HepG2 (cell line): Measurements from ENCODE around the gene ATP11A. TPM values are rescaled to one million over a fixed set of nuclear protein-coding genes. Genes with fewer than 3 reads are reported as not detected.
A peak's percentile ranks its signal among the peaks of the same experiment; 100 is the strongest.

Source experiments
- ATAC-seq: fragments of 200-7000 bp; cut with Tn5 transposase; 3 replicates; pipeline ENCODE4 v1.9.1; 2020; ENCODE audit warnings: mild to moderate bottlenecking, moderate library complexity
- BruUV-seq: library from RNA; stranded (reverse); fragments of 400-500 nt; replicated peaks from 2 replicates; lab custom pipeline; 2021; lab: Mats Ljungman, UMichigan
- CTCF ChIA-PET: fragments of 300-600 bp; formaldehyde crosslinking; extraction: SDS; loops from one replicate; lab custom pipeline; 2021; ENCODE audit warnings: low total read pairs, inconsistent platforms, low intra/inter-chr PET ratio; lab: Yijun Ruan, JAX
- POLR2A ChIA-PET: fragments of 350-600 bp; sonication (Branson Sonifier 250); formaldehyde crosslinking; loops from one replicate; lab custom pipeline; 2020; ENCODE audit warnings: antibody characterized with exemption, inconsistent platforms; lab: Yijun Ruan, JAX
- DNase-seq: peaks from one replicate; pipeline ENCODE4 v3.0.0-alpha.2; 2015; ENCODE audit warnings: low spot score
- FAIRE-seq: peaks from 3 replicates; lab custom pipeline; 2011; peaks lifted over from hg19 to GRCh38; lab: Jason Lieb, UNC
- H2AFZ ChIP-seq: one replicate; pipeline ENCODE4 v1.6.1; 2011; ENCODE audit warnings: low read length, inconsistent platforms
- H3K27ac ChIP-seq: fragments of 300-600 bp; 3 replicates; pipeline ENCODE4 v1.8.0; 2011; ENCODE audit warnings: mixed run types, mild to moderate bottlenecking, mixed read lengths, low read length, inconsistent platforms; ENCODE audit not compliant: insufficient read depth; ENCODE audit errors: extremely low read length
- H3K27me3 ChIP-seq, 2 experiments: fragments of 200-600 bp in 1 of 2; 2 replicates in 1 of 2; 3 replicates in 1 of 2; pipeline versions ENCODE4 v1.6.0 to v1.8.0; 2011; ENCODE audit warnings: low read length in 2 of 2, mild to moderate bottlenecking in 2 of 2, moderate library complexity in 2 of 2, inconsistent platforms in 1 of 2; ENCODE audit not compliant: insufficient read depth in 2 of 2, control insufficient read depth in 1 of 2
- H3K36me3 ChIP-seq, 2 experiments: fragments of 200-600 bp in 1 of 2; replicated peaks in 1 of 2; 2 replicates in 1 of 2; 3 replicates in 1 of 2; pipeline versions ENCODE4 v1.5.1 to v1.8.0; 2011; ENCODE audit warnings: low read length in 2 of 2, inconsistent platforms in 1 of 2; ENCODE audit not compliant: insufficient read depth in 2 of 2, control insufficient read depth in 1 of 2
- H3K4me1 ChIP-seq: 2 replicates; pipeline ENCODE4 v1.5.1; 2012; ENCODE audit warnings: low read length, inconsistent platforms; ENCODE audit not compliant: insufficient read depth
- H3K4me2 ChIP-seq: 2 replicates; pipeline ENCODE4 v1.6.0; 2011; ENCODE audit warnings: low read depth, low read length, inconsistent platforms
- H3K4me3 ChIP-seq, 3 experiments: fragments of 200-600 bp in 1 of 3; sonication (generic), shearing (Covaris generic) in 1 of 3; replicated peaks in 1 of 3; 2 replicates each; pipeline ENCODE4 v1.5.1; 2011 to 2016; ENCODE audit warnings: low read length in 3 of 3, inconsistent platforms in 2 of 3, low read depth in 2 of 3, mild to moderate bottlenecking in 2 of 3, control low read depth in 1 of 3, mixed read lengths in 1 of 3; ENCODE audit not compliant: insufficient read depth in 1 of 3
- H3K79me2 ChIP-seq: one replicate; pipeline ENCODE4 v1.6.1; 2011; ENCODE audit warnings: low read length, inconsistent platforms; ENCODE audit not compliant: insufficient read depth
- H3K9ac ChIP-seq: 2 replicates; pipeline ENCODE4 v1.6.0; 2011; ENCODE audit warnings: mild to moderate bottlenecking, low read depth, low read length, inconsistent platforms; ENCODE audit not compliant: insufficient read depth
- H3K9me3 ChIP-seq: 2 replicates; pipeline ENCODE4 v1.5.1; 2012; ENCODE audit warnings: mild to moderate bottlenecking, low read length
- H4K20me1 ChIP-seq: 2 replicates; pipeline ENCODE4 v1.6.0; 2011; ENCODE audit warnings: inconsistent platforms, mild to moderate bottlenecking, low read length, moderate library complexity; ENCODE audit not compliant: insufficient read depth
- CHCHD3 ChIP-seq: sonication (generic); formaldehyde crosslinking; IDR thresholded peaks from 2 replicates; pipeline ENCODE4 v1.8.0; 2022; ENCODE audit warnings: mild to moderate bottlenecking, missing genetic modification reagents, moderate library complexity
- GATA4 ChIP-seq: sonication (generic); IDR thresholded peaks from 2 replicates; pipeline ENCODE4 v1.6.1; 2016; ENCODE audit warnings: antibody characterized with exemption, low read depth, borderline replicate concordance
- HNRNPL ChIP-seq: fragments of 200-400 bp; formaldehyde crosslinking; IDR thresholded peaks from 2 replicates; pipeline ENCODE4 v1.6.1; 2017; ENCODE audit warnings: mild to moderate bottlenecking, low read depth, low read length
- MNT ChIP-seq: fragments of 450-650 bp; IDR thresholded peaks from 2 replicates; pipeline ENCODE4 v1.6.1; 2016
- PATZ1 ChIP-seq: sonication (generic); formaldehyde crosslinking; IDR thresholded peaks from 2 replicates; pipeline ENCODE4 v1.4.0; 2020; ENCODE audit warnings: missing genetic modification reagents
- RBM22 ChIP-seq: fragments of 200-400 bp; formaldehyde crosslinking; optimal IDR thresholded peaks from 2 replicates; pipeline ENCODE3; 2017; ENCODE audit warnings: mild to moderate bottlenecking, low read length, moderate library complexity
- SP2 ChIP-seq: sonication (generic); formaldehyde crosslinking; IDR thresholded peaks from 2 replicates; pipeline ENCODE4 v1.5.1; 2020; ENCODE audit warnings: mild to moderate bottlenecking, missing genetic modification reagents
- ZBTB14 ChIP-seq: sonication (generic); formaldehyde crosslinking; IDR thresholded peaks from 2 replicates; pipeline ENCODE4 v1.4.0; 2020; ENCODE audit warnings: missing genetic modification reagents
- ZNF501 ChIP-seq: sonication (generic); formaldehyde crosslinking; IDR thresholded peaks from 2 replicates; pipeline ENCODE4 v1.5.1; 2020; ENCODE audit warnings: mild to moderate bottlenecking, moderate library complexity, missing genetic modification reagents
- WGBS: methylation state at CpG from one replicate; pipeline ENCODE4 v1.1.6; 2017; ENCODE audit warnings: low lambda C conversion rate; 5-methylcytosine and 5-hydroxymethylcytosine counted together
- in situ Hi-C: cut with HindIII; loops from 2 replicates; pipeline ENCODE4 v1.10.0; 2017; ENCODE audit warnings: low pct_unique_long_range_greater_than_20kb; ENCODE audit not compliant: extremely low pct_ligation_motif_present
- intact Hi-C: fragments of 100-400 bp; cut with micrococcal nuclease; formaldehyde crosslinking; loops from one replicate; pipeline ENCODE4 v1.10.0; 2022; ENCODE audit not compliant: unreplicated experiment
- polyA plus RNA-seq, 8 experiments: library from polyadenylated mRNA; depleted of rRNA in 3 of 8; stranded (reverse) in 7 of 8; unstranded in 1 of 8; fragments of >200 nt; fragmentation: Illumina TruSeq in 4 of 8; extraction: Trizol in 4 of 8; gene quantifications; 2 replicates each; pipeline versions ENCODE4 v1.2.1 to v1.2.3, GENCODE V29; 2011 to 2016; ENCODE audit warnings: low read depth in 4 of 8, missing spikeins in 1 of 8, mixed read lengths in 1 of 8; ENCODE audit not compliant: insufficient read depth in 1 of 8
- total RNA-seq, 5 experiments: library from RNA; depleted of rRNA; stranded (reverse); fragments of >200 nt; fragmentation: Illumina TruSeq; extraction: Trizol; gene quantifications; 2 replicates each; pipeline ENCODE4 v1.2.3, GENCODE V29; 2016; ENCODE audit warnings: low read depth in 1 of 5
- TF ChIP-seq, protein P1 (sequence below): sonication (generic); formaldehyde crosslinking; IDR thresholded peaks from 2 replicates; pipeline ENCODE4 v1.8.0; 2022; ENCODE audit warnings: missing genetic modification reagents, low read depth, mild to moderate bottlenecking, borderline replicate concordance

ATP11A gene
- total and polyA plus RNA-seq, 2 of the 13 experiments (the other 11 are each of a cell fraction or from before 2014, with no cell fraction given): 18.4 to 20.1 TPM

GRCh38 chr13:112887151-112887550, 197.3 kb downstream of the ATP11A start:
- CTCF ChIA-PET: no interaction called here
- 81% methylated on average over 6 of the region's 6 CpGs for WGBS
- intact Hi-C loops: no loop called here

DNA sequence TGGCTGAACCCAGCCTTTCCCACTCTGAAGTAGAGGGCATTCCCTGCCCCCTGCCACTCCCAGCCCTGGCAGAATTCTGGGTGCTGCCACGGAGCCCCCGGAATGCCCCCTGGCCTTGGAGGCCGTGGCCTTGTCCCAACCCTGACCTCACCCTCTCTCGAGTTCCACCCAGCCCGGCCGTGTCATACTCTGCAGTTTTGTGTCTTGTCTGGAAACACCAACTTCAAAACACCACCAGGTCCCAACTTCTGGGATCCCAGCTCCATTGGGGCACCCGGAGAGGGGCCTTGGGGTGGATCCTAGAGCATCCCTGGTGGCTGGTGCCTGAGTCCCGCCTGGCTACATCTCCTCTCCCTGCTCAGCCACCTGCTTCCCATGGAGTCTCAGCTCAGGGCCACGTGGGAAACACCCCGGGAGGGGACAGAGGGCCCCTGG, 197.7 kb downstream of the ATP11A start:
- DNase-seq: no peak
- no peak for FAIRE-seq
- Histone ChIP-seq H3K4me1 (peaks cover 60% of the 10 kb centered on the region), H3K36me3 (no peaks in the 10 kb centered on the region), H3K79me2 (no peaks in the 10 kb centered on the region), H3K27me3 (peaks cover 4 to 35% of the 10 kb centered on the region in 2 experiments; a peak in 4 of 5 replicates), H4K20me1 (no peaks in the 10 kb centered on the region), H3K27ac (no peak overlapping the region), H3K4me2 (0 out of 2 replicates have a peak overlapping the region, but pooled peaks have one; percentile 9), H3K9ac (no peak overlapping the region), H2AFZ (no peak overlapping the region), H3K9me3 (no peaks in the 10 kb centered on the region), H3K4me3 (no peak overlapping the region)
- CTCF ChIA-PET: no interaction called here
- in situ Hi-C loops (no loop called here), intact Hi-C loops (no loop called here)
- no TSS peak for BruUV-seq
- ATAC-seq: no peak
- POLR2A ChIA-PET: no interaction called here
- WGBS: 52% methylated on average over 6 of the region's 10 CpGs
- TF ChIP-seq ZNF501 (CRISPR knock-in tag) (0 out of 2 replicates have a peak, but pooled peaks have one; percentile 23), SP2 (CRISPR knock-in tag) (peak; percentile 23; the same call in 1 of the 2 replicates), GATA4 (no peak), MNT (peak; percentile 82), PATZ1 (CRISPR knock-in tag) (no peak), ZBTB14 (CRISPR knock-in tag) (no peak)
- TF ChIP-seq, protein P1, sequence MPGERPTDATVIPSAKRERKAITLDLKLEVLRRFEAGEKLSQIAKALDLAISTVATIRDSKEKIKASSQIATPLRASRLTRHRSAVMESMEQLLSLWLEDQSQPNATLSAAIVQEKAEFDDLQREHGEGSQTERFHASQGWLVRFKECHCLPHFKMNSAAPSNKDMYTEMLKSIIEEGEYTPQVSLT (CRISPR knock-in tag): no peak

More at GRCh38 chr13:112887151-112887550, 197.3 kb downstream of the ATP11A start:
- in situ Hi-C loops: no loop called here
- TF ChIP-seq CHCHD3 (no peak), RBM22 (peak; percentile 82), HNRNPL (peak; percentile 82; the same call in 1 of the 2 replicates)
- H3K27ac ChIP-seq: no peak overlapping the region
- H3K79me2 ChIP-seq: no peaks in the 10 kb centered on the region
- H3K36me3 ChIP-seq: peaks cover 2 to 3% of the 10 kb centered on the region in 2 experiments; a peak in 2 of 5 replicates
- H4K20me1 ChIP-seq: no peaks in the 10 kb centered on the region
- peaks cover 4 to 35% of the 10 kb centered on the region in 2 experiments; a peak in 4 of 5 replicates for H3K27me3 ChIP-seq
- no peak overlapping the region for H3K9ac ChIP-seq
- no peak overlapping the region for H2AFZ ChIP-seq
- ATAC-seq (no peak), DNase-seq (no peak), FAIRE-seq (no peak)
- BruUV-seq: no TSS peak
- POLR2A ChIA-PET: no interaction called here
- H3K4me2 ChIP-seq: no peak overlapping the region; the same call in 1 of the 2 replicates
- H3K9me3 ChIP-seq: no peaks in the 10 kb centered on the region
- H3K4me3 ChIP-seq: no peak overlapping the region
- H3K4me1 ChIP-seq: peaks cover 56% of the 10 kb centered on the region
